Activated T-cell treated with anti-CD3 and anti-CD28 coated beads for 48 hours (primary cell): ENCODE data around the gene ARRDC2.
A peak's percentile ranks its signal among the peaks of the same experiment; 100 is the strongest.

ENCODE experiments used
- DNase-seq: peaks from one replicate; pipeline ENCODE4 v3.0.0-alpha.2; 2020; ENCODE audit warnings: low read depth

Gene ARRDC2

DNA sequence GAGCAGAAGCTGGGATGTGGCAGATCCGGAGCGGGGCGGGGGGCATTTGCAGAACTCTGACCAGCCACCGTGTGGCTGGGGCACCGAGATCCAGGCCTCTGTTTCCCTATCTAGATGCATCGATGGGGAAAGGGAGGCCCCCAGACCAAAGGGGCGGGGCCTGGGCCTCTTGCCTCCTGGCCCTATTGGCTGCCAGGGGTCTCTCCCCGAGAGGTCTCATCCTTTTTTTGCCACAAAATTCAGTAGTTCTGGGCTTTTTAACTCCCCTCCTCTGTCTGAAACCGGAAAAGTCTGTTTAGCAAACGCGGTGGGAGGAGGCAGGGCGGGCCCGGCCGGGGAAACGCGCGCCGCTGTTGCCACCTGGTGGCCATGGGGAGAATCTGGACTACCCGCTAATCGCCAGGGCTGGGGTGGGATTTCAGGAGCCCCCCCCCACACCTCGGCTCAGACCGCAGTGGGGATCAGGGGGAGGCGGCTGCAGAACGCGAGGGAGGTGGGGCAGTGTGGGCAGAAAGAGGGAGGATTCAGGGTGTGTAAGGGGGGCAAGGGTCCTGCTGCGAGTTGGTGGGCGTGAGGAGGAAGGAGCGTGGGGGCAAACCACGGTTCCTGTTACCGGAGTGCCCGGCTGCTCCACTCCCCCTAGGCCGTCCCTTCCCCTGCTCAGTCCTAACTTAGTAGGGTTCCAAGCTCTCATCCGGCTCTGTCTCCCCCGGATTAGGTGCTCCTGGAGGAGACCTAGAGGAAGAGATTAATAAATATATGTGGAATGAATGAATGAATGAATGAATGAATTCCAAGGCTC is 50.4 kb downstream of the ARRDC2 start:
- peak; percentile 77 for DNase-seq

DNA sequence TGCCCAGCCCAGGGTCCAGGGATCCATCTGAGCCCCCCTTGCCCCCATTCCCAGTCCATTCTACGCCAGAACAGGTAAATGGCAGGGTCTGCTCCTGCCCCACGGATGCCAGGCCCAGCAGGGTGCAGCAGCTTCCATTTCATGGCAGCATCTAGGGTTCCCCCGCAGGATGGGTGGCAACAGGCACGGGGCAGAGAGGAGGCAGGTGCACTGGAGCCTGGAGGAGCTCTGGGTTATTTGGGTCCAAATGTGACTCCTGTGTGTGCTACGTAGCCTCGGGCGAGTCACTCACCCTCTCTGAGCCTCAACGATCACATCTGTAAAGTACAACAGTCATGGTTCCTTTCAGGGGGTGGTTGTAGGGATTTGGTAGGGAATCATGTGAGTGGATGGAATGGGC is 51.3 kb downstream of the ARRDC2 start:
- DNase-seq: no peak

DNA sequence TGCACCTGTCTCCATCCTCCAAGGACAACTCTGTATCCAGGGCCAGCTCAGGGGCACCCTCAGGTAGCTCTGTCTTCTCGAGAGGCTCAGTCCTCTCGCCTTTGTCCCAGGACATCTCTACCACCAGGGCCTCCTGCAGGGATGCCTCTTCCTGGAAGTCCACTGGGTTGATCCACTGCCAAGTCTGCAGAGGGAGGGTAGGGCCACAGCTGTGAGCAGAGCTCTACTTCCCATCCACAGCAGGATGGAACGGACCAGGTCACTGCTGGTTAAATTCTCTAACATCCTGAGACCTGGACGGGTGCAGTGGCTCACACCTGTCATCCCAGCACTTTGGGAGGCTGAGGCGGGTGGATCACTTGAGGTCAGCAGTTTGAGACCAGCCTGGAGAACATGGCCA is 51.9 kb downstream of the ARRDC2 start:
- DNase-seq: no peak

DNA sequence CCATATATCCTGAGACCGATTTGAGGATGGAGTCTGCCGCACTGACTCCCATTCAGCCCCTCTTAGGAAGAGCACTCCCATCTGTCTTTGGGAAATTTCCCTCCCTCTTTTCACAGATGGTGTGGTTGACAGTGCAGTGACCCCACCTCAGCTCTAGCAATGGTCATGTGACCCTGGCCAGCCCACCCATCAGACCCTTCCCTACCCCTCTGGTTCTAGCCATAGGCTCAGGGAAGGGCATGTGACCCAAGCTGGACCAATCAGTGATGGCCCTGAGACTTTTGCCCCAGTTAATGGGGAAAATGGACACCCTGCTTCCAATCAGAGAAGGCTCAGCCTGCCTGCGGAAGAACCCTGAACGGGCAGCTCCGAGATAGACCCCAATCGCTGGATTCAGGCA is 52.5 kb downstream of the ARRDC2 start:
- DNase-seq: no peak

DNA sequence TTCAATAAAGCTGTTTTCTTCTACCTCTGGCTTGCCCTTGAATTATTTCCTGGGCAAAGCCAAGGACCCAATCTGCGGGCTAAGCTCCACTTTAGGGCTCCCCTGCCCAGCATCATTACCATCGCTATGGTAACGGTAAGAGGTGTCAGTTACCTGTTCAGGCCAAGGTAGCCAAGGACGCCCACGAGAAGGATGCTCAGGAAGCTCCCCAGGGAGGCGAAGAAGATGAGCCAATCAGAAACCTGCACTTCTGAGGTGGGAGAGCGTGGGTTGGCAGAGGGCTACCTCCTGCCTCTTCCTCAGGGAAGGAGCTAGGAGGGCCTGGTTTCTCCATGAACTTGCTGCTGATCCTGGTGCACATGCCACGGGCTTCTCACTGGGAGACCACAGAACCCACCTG is 54.1 kb downstream of the ARRDC2 start:
- no peak for DNase-seq

DNA sequence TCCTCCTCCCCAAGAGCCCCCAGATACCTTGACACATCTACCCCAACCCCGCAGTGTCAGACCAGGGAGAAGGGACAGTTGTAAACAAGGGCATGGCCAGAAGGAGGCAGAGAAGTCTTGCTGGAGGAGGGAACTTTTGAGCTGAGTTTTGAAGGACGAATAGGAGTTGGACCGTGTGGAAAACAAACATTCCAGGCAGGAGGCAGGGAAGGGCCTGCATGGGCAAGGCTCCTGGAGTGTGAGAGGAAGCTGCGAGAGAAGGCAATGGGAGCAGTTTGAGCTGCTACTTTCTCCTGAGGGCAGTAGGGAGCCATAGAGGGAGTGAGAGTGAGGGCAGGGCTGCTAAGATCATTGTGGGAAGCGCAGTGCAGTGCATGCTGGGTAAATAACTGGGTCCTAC is 55.5 kb downstream of the ARRDC2 start:
- DNase-seq: peak; percentile 31
